GM23248 (cell line): ENCODE measurements around the gene SIVA1.

Experiments
- EZH2 ChIP-seq: fragments of 200-600 bp; sonication (generic); IDR thresholded peaks from 2 replicates; pipeline ENCODE4 v1.6.1; 2018; ENCODE audit warnings: antibody characterized with exemption, mild to moderate bottlenecking; ENCODE audit not compliant: insufficient read depth, poor library complexity, severe bottlenecking
- EZH2phosphoT487 ChIP-seq: fragments of 200-600 bp; sonication (generic); IDR thresholded peaks from 2 replicates; pipeline ENCODE4 v1.6.1; 2018; ENCODE audit warnings: antibody characterized with exemption, moderate library complexity, mild to moderate bottlenecking, low read depth; ENCODE audit not compliant: insufficient read depth

GRCh38 chr14:104784218-104784568 lies 31.2 kb downstream of the SIVA1 start:
- TF ChIP-seq EZH2phosphoT487: no peak
- no peak for TF ChIP-seq EZH2
